Measurements from ENCODE around the gene DTHD1. TPM values are rescaled to one million over a fixed set of nuclear protein-coding genes. Genes with fewer than 3 reads are reported as not detected.

DTHD1 gene
- total and polyA plus RNA-seq, 2 donors (not counting 3 experiments of a cell fraction or from before 2014, with no cell fraction given) = not detected

GRCh38 chr4:36249610-36250009 is 31.8 kb upstream of the DTHD1 start:
- intact Hi-C loops (cut with micrococcal nuclease) (no loop called here), dilution Hi-C loops (cut with MboI; ENCODE audit: extremely low pct_ligation_motif_present, low sequenced_read_pairs) (no loop called here)
- no peak overlapping the region for H3K4me3 ChIP-seq (replicated peaks in 1 of 3; ENCODE audit: insufficient read depth in 1 of 3, low read depth in 1 of 3, low read length in 3 of 3)
- no peaks in the 10 kb centered on the region for H3K9me1 ChIP-seq (replicated peaks; ENCODE audit: control insufficient read depth, extremely low read depth, insufficient read depth, low read length)
- H4K20me1 ChIP-seq (replicated peaks; ENCODE audit: control insufficient read depth, extremely low read depth, insufficient read depth, low read length) = no peaks in the 10 kb centered on the region
- TF ChIP-seq MYC (IDR thresholded peaks at IDR 0.05; ENCODE audit: low read depth, low read length) = no peak
- TF ChIP-seq POLR2A (IDR thresholded peaks at IDR 0.05; ENCODE audit: low read depth, low read length) = no peak
- no peak for TF ChIP-seq MAX (IDR thresholded peaks at IDR 0.05; ENCODE audit: insufficient read depth, insufficient read length)
- no peak for TF ChIP-seq EZH2 (IDR thresholded peaks at IDR 0.05; ENCODE audit: borderline replicate concordance, low read depth, low read length, severe bottlenecking)
- no peak for TF ChIP-seq GATA2 (IDR thresholded peaks at IDR 0.05; ENCODE audit: insufficient read depth, insufficient read length, low read depth, low read length)
- TF ChIP-seq, protein P1, sequence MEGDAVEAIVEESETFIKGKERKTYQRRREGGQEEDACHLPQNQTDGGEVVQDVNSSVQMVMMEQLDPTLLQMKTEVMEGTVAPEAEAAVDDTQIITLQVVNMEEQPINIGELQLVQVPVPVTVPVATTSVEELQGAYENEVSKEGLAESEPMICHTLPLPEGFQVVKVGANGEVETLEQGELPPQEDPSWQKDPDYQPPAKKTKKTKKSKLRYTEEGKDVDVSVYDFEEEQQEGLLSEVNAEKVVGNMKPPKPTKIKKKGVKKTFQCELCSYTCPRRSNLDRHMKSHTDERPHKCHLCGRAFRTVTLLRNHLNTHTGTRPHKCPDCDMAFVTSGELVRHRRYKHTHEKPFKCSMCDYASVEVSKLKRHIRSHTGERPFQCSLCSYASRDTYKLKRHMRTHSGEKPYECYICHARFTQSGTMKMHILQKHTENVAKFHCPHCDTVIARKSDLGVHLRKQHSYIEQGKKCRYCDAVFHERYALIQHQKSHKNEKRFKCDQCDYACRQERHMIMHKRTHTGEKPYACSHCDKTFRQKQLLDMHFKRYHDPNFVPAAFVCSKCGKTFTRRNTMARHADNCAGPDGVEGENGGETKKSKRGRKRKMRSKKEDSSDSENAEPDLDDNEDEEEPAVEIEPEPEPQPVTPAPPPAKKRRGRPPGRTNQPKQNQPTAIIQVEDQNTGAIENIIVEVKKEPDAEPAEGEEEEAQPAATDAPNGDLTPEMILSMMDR (IDR thresholded peaks at IDR 0.05; ENCODE audit: extremely low read depth in 1 of 2, insufficient read depth in 1 of 2, low read depth in 1 of 2, low read length in 2 of 2) = no peak
- no peak for TF ChIP-seq JUN (IDR thresholded peaks at IDR 0.05; ENCODE audit: borderline replicate concordance, insufficient read depth, insufficient read length, low read depth)
- H3K9ac ChIP-seq (replicated peaks; ENCODE audit: extremely low read depth, insufficient read depth, low read length) = no peak overlapping the region
- no peak for DNase-seq (ENCODE audit: low read depth, low spot score)
- H3K79me2 ChIP-seq (ENCODE audit: control insufficient read depth, insufficient read depth, low read length) = no peaks in the 10 kb centered on the region
- H3K4me1 ChIP-seq (ENCODE audit: control insufficient read depth, extremely low read depth, insufficient read depth, low read length) = no peaks in the 10 kb centered on the region
- peaks cover 0 to 3% of the 10 kb centered on the region in 2 experiments for H3K27me3 ChIP-seq (ENCODE audit: control insufficient read depth in 2 of 2, insufficient read depth in 2 of 2, low read length in 2 of 2)
- H3K27ac ChIP-seq (ENCODE audit: insufficient read depth, low read depth, low read length) = no peak overlapping the region
- no peaks in the 10 kb centered on the region for H3K36me3 ChIP-seq (ENCODE audit: control insufficient read depth in 2 of 2, extremely low read depth in 1 of 2, insufficient read depth in 2 of 2, low read length in 2 of 2)
- no TSS peak for BruUV-seq (replicated peaks)
- ChIA-PET CTCF (interaction anchor here (1.0 kb wide), 1 partner anchor 18 kb away, joined by 3 read pairs; no protein-coding TSS in a partner anchor), POLR2A (no interaction called here)
- H3K9me3 ChIP-seq (replicated peaks; ENCODE audit: control insufficient read depth, insufficient read depth, low read length) = no peaks in the 10 kb centered on the region
- no peak for FAIRE-seq
- no peak overlapping the region for H2AFZ ChIP-seq (ENCODE audit: low read depth, low read length)
- no peak overlapping the region for H3K4me2 ChIP-seq (ENCODE audit: insufficient read depth, low read length)
